HG03108 (cell line): ENCODE results near the gene VGLL2.
"Not testable (repeated sequence)": the region's sequence is repeated elsewhere in the genome, so short reads cannot be mapped to it uniquely, and the experiment has no call there.

Source experiments
- ATAC-seq: cut with Tn5 transposase; IDR thresholded peaks from one replicate; pipeline ENCODE4 v1.9.1; 2021; ENCODE audit warnings: moderate library complexity; ENCODE audit not compliant: unreplicated experiment

The VGLL2 gene, protein sequence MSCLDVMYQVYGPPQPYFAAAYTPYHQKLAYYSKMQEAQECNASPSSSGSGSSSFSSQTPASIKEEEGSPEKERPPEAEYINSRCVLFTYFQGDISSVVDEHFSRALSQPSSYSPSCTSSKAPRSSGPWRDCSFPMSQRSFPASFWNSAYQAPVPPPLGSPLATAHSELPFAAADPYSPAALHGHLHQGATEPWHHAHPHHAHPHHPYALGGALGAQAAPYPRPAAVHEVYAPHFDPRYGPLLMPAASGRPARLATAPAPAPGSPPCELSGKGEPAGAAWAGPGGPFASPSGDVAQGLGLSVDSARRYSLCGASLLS

DNA sequence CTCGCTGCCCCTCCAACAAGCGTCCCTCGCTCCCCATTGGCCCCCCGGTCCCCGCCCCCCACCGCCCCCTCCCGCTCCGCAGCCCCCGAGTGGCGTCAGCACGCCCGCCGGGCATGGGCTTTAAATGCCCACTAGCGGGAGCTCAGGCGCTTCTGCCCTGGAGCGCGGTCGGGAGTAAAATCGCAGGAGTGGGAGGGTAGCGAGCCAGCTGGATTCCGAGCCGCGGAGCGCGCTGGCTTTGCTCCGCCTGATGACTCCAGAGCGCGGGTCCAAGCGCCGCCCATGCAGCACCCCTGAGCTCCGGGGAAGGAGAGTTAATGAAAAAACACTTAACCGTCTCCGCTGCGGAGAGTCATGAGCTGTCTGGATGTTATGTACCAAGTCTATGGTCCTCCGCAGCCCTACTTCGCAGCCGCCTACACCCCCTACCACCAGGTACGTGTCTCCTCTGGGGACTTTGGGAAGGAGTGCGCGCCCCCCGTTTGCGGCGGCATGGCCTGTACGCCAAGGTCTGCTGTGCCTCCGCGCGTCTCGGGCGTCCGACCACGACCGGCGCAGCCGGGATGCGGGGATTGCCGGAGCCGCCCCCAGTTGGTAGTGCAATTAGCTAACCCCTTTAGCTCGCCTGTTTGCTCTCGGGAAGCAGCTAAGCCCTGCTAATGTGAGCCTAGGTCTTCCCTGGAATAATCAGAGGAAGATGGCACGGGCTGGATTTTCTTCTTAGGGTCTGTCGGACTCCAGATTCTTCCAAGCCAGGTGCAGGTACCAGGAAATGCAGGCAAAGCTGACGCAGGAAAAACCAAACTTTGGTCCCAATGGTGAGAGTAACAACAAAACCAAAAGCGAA lies at the start of gene VGLL2:
TSS of gene VGLL2 (plus strand) at position 149 of the 847 bp plus-strand sequence. CDS start at position 355, 206 bp downstream.
- ATAC-seq = no peak

DNA sequence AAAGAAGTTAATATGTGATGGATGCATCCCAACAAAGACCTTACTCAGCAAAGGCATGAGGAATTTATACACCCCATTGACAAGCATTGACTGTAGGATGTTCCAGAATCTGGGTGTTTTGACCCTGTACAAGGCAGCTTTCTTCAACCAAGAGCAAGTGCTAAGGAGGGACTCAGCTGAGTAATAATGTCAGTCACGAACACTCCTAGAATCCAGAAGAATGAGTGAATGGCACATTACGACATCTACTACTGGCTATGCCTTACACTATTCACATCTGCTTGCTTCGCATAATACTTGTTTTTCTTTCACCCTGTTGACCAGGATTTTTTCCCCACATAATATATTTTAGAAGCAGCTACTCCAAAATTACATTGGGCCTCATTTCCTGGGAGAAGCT lies 42.5 kb upstream of the VGLL2 start:
- no peak for ATAC-seq

DNA sequence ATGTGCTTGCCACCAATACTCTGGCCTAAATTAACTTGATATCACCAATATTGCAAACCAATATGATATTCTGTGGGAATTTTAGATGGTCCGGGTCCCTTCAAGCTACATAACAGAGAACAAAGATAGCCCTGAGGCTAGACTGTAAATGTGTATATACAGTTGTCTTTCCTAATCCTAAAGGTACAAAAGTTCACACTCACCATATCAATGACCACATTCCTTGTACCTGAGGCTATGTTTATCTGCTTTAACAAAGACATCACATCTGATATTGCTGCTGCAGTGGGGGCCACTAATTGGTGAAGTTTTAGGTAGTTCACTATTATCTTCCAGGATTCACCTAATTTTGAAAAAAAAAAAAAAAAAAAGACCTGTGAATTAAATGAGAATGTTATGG lies 38.6 kb upstream of the VGLL2 start:
- ATAC-seq = no peak

DNA sequence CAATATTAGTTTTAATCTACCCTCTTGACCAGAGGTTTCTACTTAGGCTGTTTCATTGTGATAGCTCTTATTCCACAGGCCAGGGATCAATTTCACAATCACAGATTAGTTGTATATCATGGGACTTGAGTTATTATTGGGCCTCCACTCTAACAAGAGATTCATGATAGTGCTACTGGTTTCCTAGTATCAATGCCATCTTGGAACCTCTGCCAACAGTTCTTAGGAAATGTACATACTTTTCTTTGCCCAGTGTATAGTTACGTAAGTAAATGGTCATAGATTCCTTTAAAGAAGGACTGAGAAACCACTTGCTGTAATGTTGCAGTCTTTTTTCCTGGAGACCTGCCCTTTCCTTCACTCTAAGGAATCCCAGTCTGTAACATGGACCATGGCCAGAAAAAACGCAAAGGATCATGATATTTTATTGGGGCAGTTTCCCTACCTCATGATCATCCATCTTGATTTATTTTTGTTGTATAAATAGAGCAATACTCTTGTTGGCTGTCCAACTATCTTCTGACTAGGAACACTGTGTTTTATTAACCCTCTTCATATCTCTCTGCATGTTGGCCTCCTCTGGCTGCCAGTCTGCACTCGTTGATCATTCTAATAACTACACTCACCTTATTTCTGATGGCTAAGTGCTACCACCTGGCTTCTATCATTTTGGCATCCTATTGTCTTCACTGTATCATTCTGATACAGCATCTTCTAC lies 38.0 kb upstream of the VGLL2 start:
- no peak for ATAC-seq

DNA sequence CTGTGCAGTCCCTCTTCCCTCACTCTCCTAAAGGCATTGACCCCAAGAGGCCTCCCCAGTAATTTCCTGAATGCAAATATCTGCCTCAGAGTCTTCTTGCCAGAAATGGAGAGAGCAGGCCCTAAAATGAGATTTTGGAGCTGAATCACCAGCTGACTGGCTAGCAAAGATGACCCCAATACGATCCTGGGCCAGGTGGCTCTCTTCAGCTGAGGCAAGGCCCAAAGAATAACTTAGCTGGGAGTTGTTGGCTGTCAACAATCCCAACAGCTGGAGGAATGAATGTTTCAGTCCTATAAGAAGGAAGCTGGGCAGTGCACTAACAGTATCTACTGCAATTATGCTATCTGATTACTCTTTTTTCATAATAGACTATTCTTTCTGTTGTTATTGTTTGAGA lies 37.2 kb upstream of the VGLL2 start:
- no peak for ATAC-seq

DNA sequence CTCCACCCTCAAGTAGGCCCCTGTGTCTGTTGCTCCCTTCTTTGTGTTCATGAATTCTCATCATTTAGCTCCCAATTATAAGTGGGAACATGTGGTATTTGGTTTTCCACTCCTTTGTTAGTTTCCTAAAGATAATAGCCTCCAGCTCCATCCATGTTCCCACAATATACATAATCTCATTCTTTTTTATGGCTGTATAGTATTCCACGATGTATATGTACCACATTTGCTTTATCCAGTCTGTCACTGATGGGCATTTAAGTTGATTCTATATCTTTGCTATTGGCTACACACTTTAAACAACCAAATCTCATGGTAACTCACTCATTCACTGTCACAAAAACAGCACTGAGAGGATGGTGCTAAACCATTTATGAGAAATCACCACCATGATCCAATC lies 35.5 kb upstream of the VGLL2 start:
- ATAC-seq = no peak

DNA sequence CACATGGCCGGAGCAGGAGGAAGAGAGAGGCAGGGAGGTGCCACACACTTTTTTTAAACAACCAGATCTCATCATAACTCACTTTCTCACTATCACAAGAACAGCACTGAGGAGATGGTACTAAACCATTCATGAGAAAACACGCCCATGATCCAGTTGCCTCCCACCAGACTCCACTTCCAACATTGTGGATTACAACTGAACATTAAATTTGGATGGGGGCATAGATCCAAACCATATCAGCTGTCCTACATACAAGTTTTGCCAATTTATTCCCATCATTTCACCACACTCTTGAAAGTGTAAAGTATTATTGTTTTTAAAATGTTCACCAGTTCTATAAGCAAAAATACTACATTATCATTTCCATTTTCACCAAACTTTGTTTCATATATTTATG lies 33.9 kb upstream of the VGLL2 start:
- no peak for ATAC-seq

DNA sequence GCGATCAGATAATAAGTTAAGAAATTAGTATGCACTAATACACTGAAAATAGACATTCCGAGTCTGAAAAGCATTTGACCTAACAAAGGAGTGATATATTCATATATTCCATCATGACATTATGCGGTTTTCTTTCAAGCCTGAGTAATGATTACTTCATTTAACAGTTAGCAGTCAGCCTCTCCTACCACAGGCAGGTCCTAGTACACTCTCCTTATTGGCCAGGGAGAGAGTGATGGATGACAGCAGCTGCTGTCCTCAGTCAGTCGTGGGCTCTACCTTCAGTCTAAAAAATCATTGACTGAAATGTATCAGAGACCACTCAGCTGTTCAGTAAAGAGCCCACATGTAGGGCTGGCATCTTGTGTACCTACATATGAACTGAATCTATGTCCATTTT lies 33.2 kb upstream of the VGLL2 start:
- ATAC-seq = no peak

DNA sequence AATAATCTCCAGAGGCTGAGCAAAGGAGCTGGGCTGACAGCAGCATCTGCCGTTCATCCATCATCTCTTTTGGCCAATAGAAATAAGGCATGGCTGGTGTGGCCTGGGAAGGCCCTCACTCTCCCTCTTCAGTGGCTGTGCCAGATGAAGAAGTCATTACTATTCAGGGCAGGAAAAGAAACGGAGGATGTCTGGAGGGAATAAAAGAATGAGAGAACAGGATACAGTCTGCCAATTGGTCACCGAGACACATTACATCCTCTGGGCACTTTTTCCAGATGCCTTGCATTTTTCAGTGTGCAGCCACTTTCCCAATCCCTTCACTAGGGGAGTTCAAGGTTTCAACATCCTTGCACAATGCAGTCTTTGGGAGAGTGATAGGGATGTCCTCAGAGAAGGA lies 32.2 kb upstream of the VGLL2 start:
- ATAC-seq = no peak

DNA sequence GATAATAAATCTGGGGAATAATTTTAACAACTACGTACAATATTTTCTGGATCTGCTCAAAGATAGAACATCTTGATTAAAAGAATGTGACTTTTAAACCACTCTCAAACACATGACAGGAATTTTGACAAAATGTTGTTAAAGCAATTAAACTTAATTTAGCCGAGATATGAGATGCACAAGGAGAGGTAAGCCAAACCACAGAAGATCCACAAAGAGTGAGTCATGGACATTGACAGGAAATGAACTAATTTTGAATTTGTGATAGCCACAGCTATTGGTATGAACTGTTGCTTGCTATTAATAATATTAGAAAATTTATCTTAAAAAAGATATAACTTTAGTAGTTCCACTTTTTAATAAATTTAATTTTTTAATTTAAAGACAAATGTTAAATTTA lies 27.8 kb upstream of the VGLL2 start:
- ATAC-seq = no peak

DNA sequence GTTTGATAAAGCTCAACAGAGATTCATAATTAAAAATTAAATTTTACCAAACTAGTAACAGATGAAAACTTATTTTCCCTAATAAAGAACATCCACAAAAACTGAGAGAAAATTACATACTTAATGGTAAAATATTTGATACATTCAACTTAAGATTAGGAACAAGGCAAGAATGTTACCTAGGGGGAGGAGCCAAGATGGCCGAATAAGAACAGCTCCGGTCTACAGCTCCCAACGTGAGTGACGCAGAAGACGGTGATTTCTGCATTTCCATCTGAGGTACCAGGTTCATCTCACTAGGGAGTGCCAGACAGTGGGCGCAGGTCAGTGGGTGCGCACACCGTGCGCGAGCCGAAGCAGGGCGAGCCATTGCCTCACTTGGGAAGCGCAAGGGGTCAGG lies 20.8 kb upstream of the VGLL2 start:
- not testable (repeated sequence) for ATAC-seq

DNA sequence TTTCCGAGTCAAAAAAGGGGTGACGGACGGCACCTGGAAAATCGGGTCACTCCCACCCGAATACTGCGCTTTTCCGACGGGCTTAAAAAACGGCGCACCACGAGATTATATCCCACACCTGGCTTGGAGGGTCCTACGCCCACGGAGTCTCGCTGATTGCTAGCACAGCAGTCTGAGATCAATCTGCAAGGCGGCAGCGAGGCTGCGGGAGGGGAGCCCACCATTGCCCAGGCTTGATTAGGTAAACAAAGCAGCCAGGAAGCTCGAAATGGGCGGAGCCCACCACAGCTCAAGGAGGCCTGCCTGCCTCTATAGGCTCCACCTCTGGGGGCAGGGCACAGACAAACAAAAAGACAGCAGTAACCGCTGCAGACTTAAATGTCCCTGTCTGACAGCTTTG lies 20.4 kb upstream of the VGLL2 start:
- not testable (repeated sequence) for ATAC-seq

DNA sequence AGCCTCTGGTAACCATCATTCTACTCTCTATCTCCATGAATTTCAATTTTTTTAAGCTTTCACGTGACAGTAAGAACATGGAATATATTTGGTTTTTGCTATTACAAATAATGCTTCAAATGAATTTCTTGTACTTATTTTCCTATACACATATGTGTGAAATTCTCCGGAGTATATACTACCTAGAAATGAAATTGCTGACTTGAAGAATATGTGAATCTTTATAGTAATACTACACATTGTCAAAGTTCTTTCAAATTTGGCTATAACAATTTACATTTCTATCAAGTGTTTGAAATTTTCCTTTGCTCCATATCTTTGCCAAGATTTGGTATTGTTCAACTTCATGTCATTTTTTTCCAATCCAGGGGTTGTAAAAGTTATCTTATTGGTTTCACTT lies 11.6 kb upstream of the VGLL2 start:
- no peak for ATAC-seq

DNA sequence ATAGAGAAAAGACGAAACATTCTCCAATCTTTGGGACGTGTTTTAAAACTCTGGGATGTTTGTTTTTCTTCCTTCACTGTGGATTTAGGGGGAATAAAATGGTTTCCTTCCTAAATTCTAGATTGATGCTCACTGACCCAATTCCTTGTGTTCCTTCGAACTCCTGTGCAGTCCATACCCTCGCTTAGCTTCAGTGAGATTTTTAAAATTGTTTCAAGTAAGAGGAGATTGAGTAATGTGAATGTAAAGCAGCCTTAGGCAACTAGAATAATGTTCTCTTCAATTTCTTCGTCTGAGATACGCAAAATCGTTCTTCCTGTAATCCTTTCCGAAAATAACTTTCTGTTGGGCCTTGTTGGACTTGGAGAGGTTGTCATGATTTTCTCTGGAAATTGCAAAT lies 2.6 kb upstream of the VGLL2 start:
- ATAC-seq = no peak

DNA sequence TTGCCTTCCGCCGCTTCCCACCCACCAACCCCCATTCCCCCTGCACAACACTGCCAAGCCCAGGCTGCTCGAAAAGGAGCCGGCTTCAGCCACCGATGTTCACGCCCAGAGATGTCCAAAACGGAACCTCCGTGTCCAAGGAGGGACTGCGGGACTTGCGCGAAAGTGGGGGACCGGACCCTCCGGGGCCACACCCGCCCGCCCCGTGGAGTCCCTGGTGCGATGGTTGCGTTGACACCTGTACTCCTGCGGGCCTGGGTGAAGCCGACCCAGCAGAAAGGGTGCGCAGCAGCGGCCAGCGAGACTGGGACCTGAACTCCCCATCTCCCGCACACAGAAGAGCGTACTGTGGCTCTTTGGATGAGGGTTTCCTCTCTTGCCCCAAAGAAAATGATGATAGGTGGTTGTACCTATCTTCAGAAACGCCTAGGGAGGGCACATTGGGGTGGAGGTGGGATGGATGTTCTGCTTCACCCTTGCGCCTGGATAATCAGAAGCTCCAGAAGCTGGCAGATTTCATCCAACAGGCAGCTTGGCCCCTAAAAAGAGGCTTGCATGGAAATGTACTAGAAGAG lies 1.9 kb upstream of the VGLL2 start:
- no peak for ATAC-seq

DNA sequence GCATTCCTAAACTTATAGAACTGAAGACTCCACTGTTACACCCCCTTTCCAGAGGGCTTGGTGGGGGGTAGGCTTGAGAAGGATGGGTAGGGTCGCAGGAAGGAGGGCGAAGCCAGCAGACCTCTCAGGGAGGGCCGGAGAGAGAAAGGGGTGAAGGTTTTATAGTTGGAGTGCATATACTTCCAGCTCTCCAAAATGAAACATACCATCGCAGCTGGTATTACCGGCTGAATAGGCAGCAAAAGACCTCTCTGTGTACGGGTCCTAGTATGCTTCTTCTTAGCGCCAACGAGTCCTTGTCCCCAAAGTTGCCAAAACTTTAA lies 1.0 kb upstream of the VGLL2 start:
- no peak for ATAC-seq

DNA sequence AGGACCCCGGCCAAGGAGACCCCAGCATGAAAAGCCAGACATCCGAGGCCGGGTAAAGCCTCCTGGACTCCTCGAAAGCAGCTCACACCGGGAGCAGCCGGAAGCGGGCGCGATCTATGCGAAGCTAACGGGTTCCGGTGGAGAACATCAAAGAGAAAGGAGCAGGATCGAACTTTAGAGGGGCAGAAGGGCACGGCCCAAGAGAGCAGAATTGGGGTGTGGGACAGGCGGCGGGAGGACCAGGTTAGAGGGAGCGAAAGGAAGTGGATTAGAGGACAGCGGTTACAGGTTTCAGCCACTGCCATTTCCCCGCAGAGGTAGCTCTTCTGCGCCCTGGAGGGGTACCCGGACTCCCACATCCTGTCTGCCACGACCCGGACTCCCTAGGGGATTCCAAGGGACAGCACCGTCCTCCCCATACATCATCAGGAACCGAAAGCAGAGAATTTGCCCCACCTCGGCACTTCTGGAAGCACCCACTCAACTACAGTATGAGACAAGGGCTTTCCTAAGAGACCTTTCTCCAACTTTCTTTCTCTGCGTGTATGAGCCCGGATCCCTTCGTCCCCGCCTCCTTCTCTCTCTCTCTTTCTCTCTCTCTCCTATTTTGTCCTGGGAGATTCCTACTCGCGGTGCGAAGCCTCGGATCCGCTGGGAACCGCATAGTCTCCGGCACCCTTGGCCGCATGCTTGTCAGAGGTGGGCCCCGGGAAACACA lies 507 bp upstream of the VGLL2 start:
- ATAC-seq = peak; percentile 61

DNA sequence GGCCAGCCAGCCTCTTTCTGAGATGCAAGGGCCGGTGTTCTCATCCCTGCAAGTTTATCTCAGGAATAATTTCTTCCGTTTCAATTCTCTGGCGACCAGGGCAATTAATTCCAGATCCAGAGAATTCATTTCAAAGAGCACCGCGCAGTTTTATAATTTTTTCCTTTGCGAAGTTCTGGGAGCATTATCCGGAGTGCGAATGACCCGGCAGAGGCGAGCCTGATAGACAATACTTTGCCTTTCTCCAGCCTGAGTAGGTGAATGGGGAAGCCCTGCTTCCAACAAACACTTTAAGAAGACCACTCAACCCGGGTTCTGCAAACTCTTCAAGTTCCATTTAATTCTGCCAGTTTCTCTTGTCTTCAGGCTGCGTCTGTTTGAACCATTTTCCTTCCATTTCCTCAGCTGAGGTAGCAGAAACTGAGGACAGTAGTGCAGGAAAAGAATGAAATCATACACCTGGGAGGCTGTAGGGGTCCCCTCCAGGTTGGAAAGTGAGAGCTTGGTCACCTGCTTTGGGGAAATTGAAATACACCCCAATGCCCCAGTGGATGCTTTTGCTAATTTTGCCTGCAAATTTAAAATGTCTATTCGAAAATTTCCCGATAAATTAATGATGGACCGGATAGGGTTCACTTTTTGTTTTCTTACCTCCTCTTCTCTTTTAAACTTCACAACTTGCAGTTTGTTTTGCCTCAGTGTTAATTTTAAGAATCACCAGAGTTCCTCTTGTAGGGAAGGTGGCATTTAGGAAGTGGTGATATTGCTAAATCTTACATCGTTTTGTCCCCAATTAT lies 1.1 kb downstream of the VGLL2 start:
- no peak for ATAC-seq

DNA sequence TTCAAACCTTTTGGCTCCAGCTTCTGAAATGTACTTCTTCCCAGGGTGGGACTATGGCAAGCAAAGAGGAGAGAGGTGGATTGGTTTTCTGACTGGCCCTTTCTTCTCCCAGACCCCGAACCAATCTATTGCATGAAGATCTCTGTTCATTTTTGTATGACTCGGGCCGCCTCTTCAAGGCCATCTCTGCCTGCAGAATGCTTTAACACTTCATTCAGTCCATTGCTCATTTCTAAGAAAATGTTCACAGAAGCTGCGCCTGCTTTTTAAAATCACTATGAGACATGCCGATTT lies 1.6 kb downstream of the VGLL2 start:
- no peak for ATAC-seq

DNA sequence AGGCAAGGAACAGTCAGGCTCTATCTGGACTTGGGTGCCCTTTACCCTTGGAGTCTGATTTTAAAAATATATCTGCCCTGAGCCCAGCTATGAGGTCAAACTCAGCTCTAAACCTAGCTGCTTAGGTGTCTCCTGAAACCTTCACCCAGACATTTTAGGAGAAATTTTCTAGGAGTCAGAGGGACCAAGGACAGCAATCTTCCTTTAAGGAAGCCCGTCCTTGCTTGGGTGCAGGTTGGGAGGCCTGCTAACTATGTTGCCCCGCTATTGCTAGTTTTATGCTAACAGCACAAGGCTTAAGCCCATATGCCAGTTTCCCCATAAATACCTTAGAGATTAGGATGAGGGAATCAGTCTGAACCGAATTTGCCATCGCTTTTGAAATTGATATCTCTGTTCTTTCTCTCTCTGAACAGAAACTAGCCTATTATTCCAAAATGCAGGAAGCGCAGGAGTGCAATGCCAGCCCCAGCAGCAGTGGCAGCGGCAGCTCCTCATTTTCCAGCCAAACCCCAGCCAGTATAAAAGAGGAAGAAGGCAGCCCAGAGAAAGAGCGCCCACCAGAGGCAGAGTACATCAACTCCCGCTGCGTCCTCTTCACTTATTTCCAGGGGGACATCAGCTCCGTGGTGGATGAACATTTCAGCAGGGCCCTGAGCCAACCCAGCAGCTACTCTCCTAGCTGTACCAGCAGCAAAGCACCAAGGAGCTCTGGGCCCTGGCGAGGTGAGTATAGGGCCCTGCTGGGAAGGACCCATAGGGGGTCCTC lies 2.6 kb downstream of the VGLL2 start:
- no peak for ATAC-seq
